Stimulated activated CD8-positive, alpha-beta memory T cell treated with anti-CD3 and anti-CD28 coated beads, Interleukin-7, amount 100 ng/mL, for 48 hours (primary cell): ENCODE results near the gene ITGB8.

Source experiments
- DNase-seq, 2 donors: peaks; one replicate each; pipeline ENCODE4 v3.0.0-alpha.2; 2020; ENCODE audit warnings: low read depth in 1 of 2; ENCODE audit errors: extremely low read depth in 1 of 2

The ITGB8 gene

GRCh38 chr7:20331910-20332813 is 1.5 kb downstream of the ITGB8 start:
- DNase-seq = no peak

GRCh38 chr7:20338285-20338684 is 7.6 kb downstream of the ITGB8 start:
- DNase-seq = no peak

DNA sequence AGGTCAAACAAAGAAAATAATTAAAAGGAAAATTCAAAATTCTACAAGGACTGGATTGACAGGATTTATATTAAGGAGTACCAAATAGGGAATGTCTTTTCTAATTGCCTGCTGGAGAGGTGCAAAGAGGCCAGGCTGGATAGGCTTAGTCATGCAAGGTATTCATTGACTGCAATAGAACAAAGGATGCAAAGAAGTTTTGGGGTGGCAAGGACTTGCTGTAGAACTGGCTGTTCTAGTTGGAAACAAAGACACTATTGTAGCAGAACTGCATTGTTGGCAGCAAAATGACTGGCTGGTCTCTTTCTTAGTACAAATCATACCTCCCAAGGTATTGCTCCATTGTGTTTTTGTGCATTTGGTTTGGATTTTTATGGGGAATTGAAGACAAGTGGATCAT is 10.1 kb downstream of the ITGB8 start:
- no peak for DNase-seq

DNA sequence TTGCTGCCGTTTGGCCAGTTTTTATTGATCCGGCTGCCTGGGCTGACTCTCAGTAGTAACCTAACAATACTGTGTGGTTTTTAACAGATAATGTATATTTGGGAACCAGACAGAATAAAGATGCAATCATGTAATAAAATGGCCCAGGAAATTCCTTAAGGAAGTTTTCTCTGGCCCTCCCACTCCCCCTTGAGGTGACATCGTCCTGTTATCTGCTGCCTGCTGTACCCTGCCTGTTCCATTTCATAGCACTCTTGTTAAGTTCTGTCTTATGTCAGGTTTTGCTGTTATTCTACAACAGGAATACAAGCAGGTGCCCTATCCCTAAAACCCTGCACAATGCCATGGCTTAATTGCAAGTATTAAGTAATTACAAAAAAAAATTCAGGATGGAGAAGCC is 12.5 kb downstream of the ITGB8 start:
- no peak for DNase-seq

GRCh38 chr7:20343941-20344340 is 13.2 kb downstream of the ITGB8 start:
- DNase-seq = no peak

DNA sequence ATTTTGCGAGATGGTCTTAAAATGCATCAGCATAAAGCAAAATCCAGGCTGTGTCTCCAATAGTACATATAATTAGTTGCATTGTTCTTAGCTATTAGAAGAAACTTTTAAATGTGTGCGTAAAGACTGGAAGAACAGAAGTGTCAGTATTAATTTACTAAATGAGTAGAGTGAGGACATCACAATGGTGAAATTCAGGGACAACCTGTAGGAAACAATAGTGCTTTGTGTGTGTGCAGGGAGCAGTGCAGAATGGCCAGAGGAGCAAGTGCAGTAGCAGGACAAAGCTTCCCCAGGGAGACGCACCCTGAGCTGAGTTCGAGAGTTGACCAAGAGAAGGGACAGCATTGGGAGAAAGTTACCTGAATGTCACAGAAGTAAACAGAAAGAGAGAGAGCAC is 13.7 kb downstream of the ITGB8 start:
- DNase-seq = no peak

GRCh38 chr7:20346577-20346976 is 15.9 kb downstream of the ITGB8 start:
- DNase-seq = no peak

- DNase-seq = no peak
Measured at GRCh38 chr7:20347680-20348079, 17.0 kb downstream of the ITGB8 start.

GRCh38 chr7:20348125-20348807 is 17.6 kb downstream of the ITGB8 start:
- DNase-seq = no peak

DNA sequence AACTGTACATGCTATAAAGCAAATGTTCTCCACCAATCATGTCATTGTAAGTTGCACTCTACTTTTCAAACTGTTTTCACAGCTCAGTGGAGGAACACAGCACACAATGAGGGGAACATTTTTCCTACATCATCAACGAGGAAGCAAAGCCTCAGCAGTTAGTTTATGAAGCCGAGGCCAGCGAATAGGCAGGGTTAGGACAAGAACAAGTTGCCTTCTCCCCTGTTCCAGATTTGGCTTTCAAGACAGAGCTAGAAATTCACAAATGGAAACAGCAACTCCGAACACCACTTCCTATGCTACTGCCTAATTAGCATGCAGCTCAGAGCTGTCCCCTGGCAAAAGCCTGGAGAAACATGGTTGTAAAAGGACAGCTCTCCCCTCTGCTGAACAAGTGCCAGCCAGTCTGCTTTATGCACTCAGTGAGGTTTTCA is 19.8 kb downstream of the ITGB8 start:
- no peak for DNase-seq

DNA sequence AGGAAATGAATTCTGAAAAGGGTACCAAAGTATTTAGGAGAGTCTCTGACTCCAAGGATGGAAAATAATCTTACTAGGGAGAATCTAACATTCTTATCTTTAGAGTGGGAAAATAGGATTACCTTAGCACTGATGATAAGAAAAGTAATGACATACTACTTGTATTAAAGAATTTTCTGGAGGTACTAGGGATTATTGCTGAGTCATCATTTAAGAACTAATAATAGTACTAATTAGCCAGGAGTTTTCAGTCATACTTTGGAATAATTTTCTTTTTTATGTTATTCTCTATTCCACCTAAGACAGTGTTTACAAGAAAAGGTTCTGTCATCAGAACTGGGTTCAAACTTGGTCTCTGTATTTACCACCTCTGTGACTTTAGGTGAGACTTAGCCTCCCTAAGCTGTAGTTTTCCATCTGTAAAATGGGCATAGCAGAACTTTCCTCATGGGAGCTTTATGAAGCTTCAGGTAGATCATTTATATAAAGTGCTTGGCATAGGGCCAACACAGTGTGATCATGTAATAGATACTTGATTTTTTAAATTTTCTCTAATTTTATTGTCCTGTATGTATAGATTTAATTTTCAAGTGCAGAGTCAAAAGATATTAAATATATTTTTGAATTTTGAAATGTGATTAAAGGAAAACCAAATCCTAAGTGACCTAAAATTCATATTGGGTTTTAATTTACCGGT is 20.4 kb downstream of the ITGB8 start:
- no peak for DNase-seq

GRCh38 chr7:20351901-20352300 is 21.2 kb downstream of the ITGB8 start:
- no peak for DNase-seq

- DNase-seq = no peak
Measured at GRCh38 chr7:20352573-20353306, 22.0 kb downstream of the ITGB8 start.

DNA sequence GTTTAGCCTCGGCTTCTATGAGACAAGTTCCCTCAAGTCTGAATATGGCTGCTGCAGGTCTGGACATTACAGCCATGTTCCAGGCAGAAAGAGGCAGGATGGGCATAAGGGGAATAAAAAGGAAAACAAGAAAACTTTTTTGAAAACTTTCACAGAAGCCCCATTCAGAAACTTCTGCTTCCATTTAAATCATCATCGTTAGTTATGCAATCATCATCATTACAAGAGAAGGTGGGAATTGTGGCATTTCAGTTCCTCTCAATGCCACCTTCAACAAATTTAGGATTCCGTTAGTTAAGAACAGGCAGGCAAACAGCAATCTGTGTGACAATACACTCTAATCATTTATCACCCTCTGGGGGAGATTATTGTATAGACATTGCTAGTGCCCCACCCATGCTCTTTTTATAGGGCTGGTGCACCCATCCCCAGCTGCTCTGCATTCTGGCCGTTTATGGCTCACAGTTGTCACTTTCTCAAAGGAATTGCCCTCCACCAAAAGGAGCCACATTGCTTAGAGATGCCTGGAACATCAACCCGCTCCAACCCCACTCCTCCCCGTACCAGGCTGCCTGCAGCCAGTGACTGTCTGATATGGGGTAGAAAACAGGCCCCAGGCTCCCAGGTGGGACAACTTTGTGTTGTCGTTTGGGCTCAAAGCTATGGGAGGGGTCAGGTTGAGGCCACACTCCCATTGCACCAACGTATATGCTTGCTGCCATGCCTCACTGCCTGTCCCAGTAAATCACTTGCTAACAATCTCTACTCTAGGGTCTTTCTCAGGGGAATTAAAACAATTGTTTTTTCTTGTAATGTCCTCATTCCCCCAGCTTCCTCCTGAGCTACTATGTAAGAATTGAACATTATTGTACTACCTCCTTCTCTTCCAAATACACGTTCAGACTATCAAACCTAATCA is 24.2 kb downstream of the ITGB8 start:
- DNase-seq = no peak

DNA sequence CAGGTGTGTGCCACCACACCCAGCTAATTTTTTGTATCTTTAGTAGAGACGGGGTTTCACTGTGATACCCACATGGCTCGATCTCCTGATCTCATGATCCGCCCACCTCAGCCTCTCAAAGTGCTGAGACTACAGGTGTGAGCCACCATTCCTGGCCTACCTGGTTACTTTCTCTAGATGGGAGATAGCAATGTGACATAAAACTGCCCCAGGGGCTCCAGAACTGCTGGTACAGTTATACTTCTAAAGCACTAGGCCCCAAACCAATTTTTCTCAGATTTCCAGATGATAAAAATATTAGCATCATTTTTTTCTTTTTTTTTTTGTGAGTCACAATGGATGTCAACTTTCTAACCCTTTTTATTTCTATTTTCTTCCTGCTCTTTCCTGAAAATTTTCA is 27.4 kb downstream of the ITGB8 start:
- no peak for DNase-seq

DNA sequence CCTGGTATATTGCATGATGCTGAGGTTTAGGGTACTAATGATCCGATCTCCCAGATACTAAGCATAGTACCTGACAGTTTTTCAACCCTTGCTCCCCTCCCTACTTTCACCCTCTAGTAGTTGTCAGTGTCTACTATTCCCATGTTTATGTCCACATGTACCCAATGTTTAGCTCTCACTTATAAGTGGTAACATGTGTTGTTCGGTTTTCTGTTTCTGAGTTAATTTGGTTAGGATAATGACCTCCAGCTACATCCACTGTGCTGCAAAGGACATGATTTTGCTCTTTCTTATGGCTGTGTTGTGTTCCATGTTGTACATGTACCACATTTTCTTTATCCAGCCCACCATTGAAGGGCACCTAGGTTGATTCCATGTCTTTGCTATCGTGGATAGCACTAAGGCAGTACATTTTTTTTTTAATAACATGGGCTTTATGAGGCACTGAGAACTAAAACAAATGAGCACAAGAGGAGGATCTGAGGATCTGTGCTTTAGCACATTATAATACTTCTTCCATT is 28.1 kb downstream of the ITGB8 start:
- no peak for DNase-seq

GRCh38 chr7:20359341-20359963 is 28.8 kb downstream of the ITGB8 start:
- no peak for DNase-seq

GRCh38 chr7:20362574-20363253 is 32.0 kb downstream of the ITGB8 start:
- DNase-seq = no peak
